Esophagus muscularis mucosa (tissue), 4 donors: ENCODE results near the gene CSNK2A1. TPM values are rescaled to one million over a fixed set of nuclear protein-coding genes. Genes with fewer than 3 reads are reported as not detected.
A peak's percentile ranks its signal among the peaks of the same experiment; 100 is the strongest.

ENCODE experiments used
- DNase-seq: peaks from one replicate; pipeline ENCODE4 v3.0.0-alpha.2; 2017; ENCODE audit errors: extremely low spot score
- H3K27ac ChIP-seq, 4 donors: fragments of 200-600 bp; sonication (generic); replicated peaks in 1 of 4; 1 replicate in 3 of 4; 2 replicates in 1 of 4; pipeline ENCODE4 v1.5.1; 2016 to 2019; ENCODE audit warnings: mild to moderate bottlenecking in 1 of 4
- H3K27me3 ChIP-seq, 4 donors: fragments of 200-600 bp; sonication (generic); one replicate each; pipeline versions ENCODE4 v1.5.1 to v1.6.0; 2016 to 2019
- H3K36me3 ChIP-seq, 4 donors: fragments of 200-600 bp; sonication (generic); one replicate each; pipeline ENCODE4 v1.5.1; 2016 to 2019
- H3K4me1 ChIP-seq, 4 donors: fragments of 200-600 bp; sonication (generic); one replicate each; pipeline ENCODE4 v1.5.1; 2016 to 2019
- H3K4me3 ChIP-seq, 4 donors: fragments of 200-600 bp; sonication (generic); 1 replicate in 2 of 4; 2 replicates in 2 of 4; pipeline ENCODE4 v1.5.1; 2016 to 2019; ENCODE audit warnings: mild to moderate bottlenecking in 4 of 4, moderate library complexity in 1 of 4
- H3K9me3 ChIP-seq, 4 donors: fragments of 200-600 bp; sonication (generic); 1 replicate in 3 of 4; 2 replicates in 1 of 4; pipeline ENCODE4 v1.5.1; 2016 to 2019
- CTCF ChIP-seq, 3 experiments: fragments of 200-600 bp in 2 of 3; fragments of 450-650 bp in 1 of 3; sonication (generic) in 2 of 3; IDR thresholded peaks; one replicate each; pipeline ENCODE4 v1.5.1; 2017 to 2019; ENCODE audit warnings: antibody characterized with exemption in 3 of 3, mild to moderate bottlenecking in 2 of 3, moderate library complexity in 1 of 3
- EP300 ChIP-seq: sonication (generic); formaldehyde crosslinking; IDR thresholded peaks from one replicate; pipeline ENCODE4 v1.6.1; 2017; ENCODE audit warnings: antibody characterized with exemption
- POLR2A ChIP-seq: fragments of 450-650 bp; IDR thresholded peaks from one replicate; pipeline ENCODE4 v1.6.1; 2017; ENCODE audit warnings: antibody characterized with exemption, moderate library complexity, mild to moderate bottlenecking, low read depth
- POLR2AphosphoS5 ChIP-seq, 2 donors: sonication (generic); formaldehyde crosslinking; IDR thresholded peaks; one replicate each; pipeline ENCODE4 v1.6.1; 2017; ENCODE audit warnings: antibody characterized with exemption in 2 of 2
- WGBS: methylation state at CpG from one replicate; pipeline ENCODE4 v1.1.5; 2018; 5-methylcytosine and 5-hydroxymethylcytosine counted together
- intact Hi-C: fragments of 100-400 bp; cut with DNase I; formaldehyde crosslinking; loops from one replicate; pipeline ENCODE4 v1.15.1; 2023
- total RNA-seq, 4 donors: library from RNA; depleted of rRNA; stranded (reverse); fragments of >200 nt; gene quantifications; one replicate each; pipeline versions ENCODE4 v1.1.0 to v1.2.1, GENCODE V29; 2016

The CSNK2A1 gene
- total RNA-seq, 4 donors from 2014 or later = 41.5 to 69.5 (median 53.6) TPM

GRCh38 chr20:571754-572441, 28.3 kb upstream of the CSNK2A1 start:
- WGBS = 3% methylated on average over 19 of the region's 24 CpGs
- H3K4me1 ChIP-seq = peaks cover 22 to 69% (median 28%) of the 10 kb centered on the region in 4 donors
- intact Hi-C loops = no loop called here
- H3K4me3 ChIP-seq = peak overlapping the region in 1 of 4 donors; percentile 29
- H3K9me3 ChIP-seq = no peaks in the 10 kb centered on the region
- H3K27ac ChIP-seq = peak overlapping the region in 2 of 4 donors; percentile 15 to 23
- TF ChIP-seq POLR2A = no peak
- no peak for TF ChIP-seq EP300
- TF ChIP-seq CTCF (IDR thresholded peaks at IDR 0.05) = no peak
- TF ChIP-seq POLR2AphosphoS5 (IDR thresholded peaks at IDR 0.05) = no peak
- peaks cover 0 to 90% (median 7%) of the 10 kb centered on the region in 4 donors for H3K27me3 ChIP-seq
- no peak for DNase-seq
- H3K36me3 ChIP-seq = no peaks in the 10 kb centered on the region

- 71% methylated on average over 14 of the region's 14 CpGs for WGBS
- intact Hi-C loops = no loop called here
- H3K27ac ChIP-seq = no peak overlapping the region
- H3K4me1 ChIP-seq = peaks cover 22 to 49% (median 28%) of the 10 kb centered on the region in 4 donors
- H3K9me3 ChIP-seq = no peaks in the 10 kb centered on the region
- DNase-seq = no peak
- no peaks in the 10 kb centered on the region for H3K36me3 ChIP-seq
- no peak for TF ChIP-seq POLR2A
- no peak for TF ChIP-seq EP300
- peaks cover 0 to 83% (median 7%) of the 10 kb centered on the region in 4 donors for H3K27me3 ChIP-seq
- no peak overlapping the region for H3K4me3 ChIP-seq
Measured at GRCh38 chr20:568673-569415, 25.3 kb upstream of the CSNK2A1 start.

GRCh38 chr20:568097-568652, 24.6 kb upstream of the CSNK2A1 start:
- no peaks in the 10 kb centered on the region for H3K36me3 ChIP-seq
- TF ChIP-seq POLR2AphosphoS5 (IDR thresholded peaks at IDR 0.05) (no peak), CTCF (IDR thresholded peaks at IDR 0.05) (no peak), EP300 (no peak), POLR2A (no peak)
- no peak overlapping the region for H3K27ac ChIP-seq
- H3K27me3 ChIP-seq = peaks cover 0 to 83% (median 7%) of the 10 kb centered on the region in 4 donors
- peaks cover 22 to 42% (median 28%) of the 10 kb centered on the region in 4 donors for H3K4me1 ChIP-seq
- no peak overlapping the region for H3K4me3 ChIP-seq
- no peaks in the 10 kb centered on the region for H3K9me3 ChIP-seq
- intact Hi-C loops = no loop called here
- 36% methylated on average over 13 of the region's 20 CpGs for WGBS
- no peak for DNase-seq

- Histone ChIP-seq H3K27ac (no peak overlapping the region), H3K4me3 (no peak overlapping the region), H3K9me3 (no peaks in the 10 kb centered on the region), H3K27me3 (peaks cover 0 to 78% (median 7%) of the 10 kb centered on the region in 4 donors), H3K36me3 (no peaks in the 10 kb centered on the region), H3K4me1 (peaks cover 0 to 27% (median 7%) of the 10 kb centered on the region in 4 donors)
- intact Hi-C loops = loop anchor here (5.0 kb wide), 2 partner anchors 83 to 103 kb away; no protein-coding TSS in a partner anchor
- 100% methylated on average over 3 of the region's 3 CpGs for WGBS
- TF ChIP-seq EP300 = no peak
- TF ChIP-seq CTCF (IDR thresholded peaks at IDR 0.05) = no peak
- TF ChIP-seq POLR2AphosphoS5 (IDR thresholded peaks at IDR 0.05) = no peak
- no peak for DNase-seq
Measured at GRCh38 chr20:564192-564591, 20.6 kb upstream of the CSNK2A1 start.

- 81% methylated on average over 5 of the region's 5 CpGs for WGBS
- intact Hi-C loops = loop anchor here (5.0 kb wide), 2 partner anchors 84 to 104 kb away; no protein-coding TSS in a partner anchor
Measured at GRCh38 chr20:563187-563586, 19.6 kb upstream of the CSNK2A1 start.

More at GRCh38 chr20:563187-563586, 19.6 kb upstream of the CSNK2A1 start:
- Histone ChIP-seq H3K9me3 (no peaks in the 10 kb centered on the region), H3K36me3 (no peaks in the 10 kb centered on the region), H3K27me3 (peaks cover 0 to 78% (median 4%) of the 10 kb centered on the region in 4 donors), H3K4me3 (no peak overlapping the region), H3K4me1 (peaks cover 0 to 19% (median 3%) of the 10 kb centered on the region in 4 donors), H3K27ac (no peak overlapping the region)
- no peak for DNase-seq
- TF ChIP-seq CTCF (IDR thresholded peaks at IDR 0.05) (no peak), POLR2A (no peak), EP300 (no peak)
